GM12878 (cell line): ENCODE data around the gene GALNT17.

ENCODE experiments used
- CBFB ChIP-seq: IDR thresholded peaks from 2 replicates; pipeline ENCODE4 v1.6.1; 2016; ENCODE audit warnings: antibody characterized with exemption, low read depth
- CREB1 ChIP-seq: IDR thresholded peaks from 2 replicates; pipeline ENCODE4 v1.6.1; 2012; ENCODE audit warnings: low read depth, mild to moderate bottlenecking, inconsistent platforms
- CTCF ChIP-seq, 3 experiments: IDR thresholded peaks in 2 of 3; conservative IDR thresholded peaks in 1 of 3; 2 replicates each; pipeline ENCODE4 v1.5.1; 2011; ENCODE audit warnings: low read depth in 3 of 3, low read length in 3 of 3, mild to moderate bottlenecking in 3 of 3, control low read depth in 2 of 3, moderate library complexity in 2 of 3, inconsistent platforms in 1 of 3, mixed read lengths in 1 of 3; ENCODE audit not compliant: control insufficient read depth in 2 of 3, insufficient read depth in 1 of 3; ENCODE audit errors: extremely low read depth in 1 of 3
- EP300 ChIP-seq, 2 experiments: fragments of 150-350 bp in 1 of 2; IDR thresholded peaks; 2 replicates each; pipeline ENCODE4 v1.6.1; 2011 to 2012; ENCODE audit warnings: low read depth in 2 of 2, low read length in 2 of 2, borderline replicate concordance in 1 of 2, improper control_type of control experiment in 1 of 2, inconsistent platforms in 1 of 2; ENCODE audit not compliant: control insufficient read depth in 1 of 2
- EZH2 ChIP-seq: IDR thresholded peaks from 2 replicates; pipeline ENCODE4 v1.6.1; 2012; ENCODE audit warnings: low read depth, mild to moderate bottlenecking, control low read depth, inconsistent platforms, low read length, borderline replicate concordance; ENCODE audit not compliant: control insufficient read depth
- JUND ChIP-seq: IDR thresholded peaks from 2 replicates; pipeline ENCODE4 v1.6.1; 2012; ENCODE audit warnings: low read depth, mild to moderate bottlenecking, low read length, improper control_type of control experiment, moderate library complexity
- PAX5 ChIP-seq: IDR thresholded peaks from 2 replicates; pipeline ENCODE4 v1.6.1; 2011; ENCODE audit warnings: low read depth, low read length, borderline replicate concordance
- POLR2AphosphoS2 ChIP-seq: IDR thresholded peaks from 2 replicates; pipeline ENCODE4 v1.6.1; 2011; ENCODE audit warnings: low read depth, mild to moderate bottlenecking, low read length, improper control_type of control experiment, moderate library complexity
- RELA ChIP-seq: fragments of 450-650 bp; IDR thresholded peaks from 2 replicates; pipeline ENCODE4 v1.8.0; 2014; ENCODE audit warnings: borderline replicate concordance; ENCODE audit not compliant: partially characterized antibody
- REST ChIP-seq: IDR thresholded peaks from 2 replicates; pipeline ENCODE4 v1.6.1; 2012; ENCODE audit warnings: mild to moderate bottlenecking, low read depth, low read length
- SIN3A ChIP-seq: IDR thresholded peaks from 2 replicates; pipeline ENCODE4 v1.6.1; 2012; ENCODE audit warnings: low read depth, low read length, improper control_type of control experiment
- USF2 ChIP-seq: IDR thresholded peaks from 2 replicates; pipeline ENCODE4 v1.6.1; 2011; ENCODE audit warnings: low read depth, low read length, improper control_type of control experiment, borderline replicate concordance

GRCh38 chr7:71591876-71592275, 459.9 kb downstream of the GALNT17 start:
- no peak for TF ChIP-seq POLR2AphosphoS2
- TF ChIP-seq SIN3A = no peak
- no peak for TF ChIP-seq PAX5
- TF ChIP-seq CTCF (IDR thresholded peaks at IDR 0.05 in 2 of 3, conservative IDR thresholded peaks at IDR 0.05 in 1 of 3; ENCODE audit: control insufficient read depth in 2 of 3, extremely low read depth in 1 of 3, insufficient read depth in 1 of 3, low read depth in 3 of 3, low read length in 3 of 3) = no peak
- TF ChIP-seq EP300 (IDR thresholded peaks at IDR 0.05; ENCODE audit: borderline replicate concordance in 1 of 2, control insufficient read depth in 1 of 2, low read depth in 2 of 2, low read length in 2 of 2) = no peak
- no peak for TF ChIP-seq JUND
- no peak for TF ChIP-seq USF2
- no peak for TF ChIP-seq CBFB
- TF ChIP-seq EZH2 = no peak
- no peak for TF ChIP-seq CREB1
- TF ChIP-seq RELA = no peak
- no peak for TF ChIP-seq REST
